Stimulated activated CD4-positive, alpha-beta T cell treated with anti-CD3 and anti-CD28 coated beads, Interleukin-15, amount 100 ng/mL, for 24 hours (primary cell): ENCODE measurements around the gene EHHADH.

Experiments
- DNase-seq: peaks from one replicate; pipeline ENCODE4 v3.0.0-alpha.2; 2020

EHHADH gene

DNA sequence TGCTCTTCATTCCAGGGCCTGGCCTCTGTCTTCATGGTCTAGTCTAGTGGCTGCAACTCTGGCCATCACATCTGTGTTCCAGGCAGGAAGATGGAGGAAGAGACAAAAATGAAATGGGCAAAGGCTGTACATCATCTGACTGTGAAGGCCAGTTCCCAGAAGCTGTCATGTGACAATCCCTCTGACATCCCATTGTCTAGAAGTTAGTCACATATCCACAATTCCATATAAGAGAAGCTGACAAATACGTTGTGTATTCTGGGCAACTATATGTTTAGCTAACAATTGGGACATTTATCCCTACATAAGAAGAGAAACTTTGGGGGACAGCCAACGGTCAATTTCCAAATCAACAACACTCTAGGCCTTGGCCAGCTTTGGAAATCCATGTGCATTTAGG is 66.5 kb downstream of the EHHADH start:
- DNase-seq, result no peak

DNA sequence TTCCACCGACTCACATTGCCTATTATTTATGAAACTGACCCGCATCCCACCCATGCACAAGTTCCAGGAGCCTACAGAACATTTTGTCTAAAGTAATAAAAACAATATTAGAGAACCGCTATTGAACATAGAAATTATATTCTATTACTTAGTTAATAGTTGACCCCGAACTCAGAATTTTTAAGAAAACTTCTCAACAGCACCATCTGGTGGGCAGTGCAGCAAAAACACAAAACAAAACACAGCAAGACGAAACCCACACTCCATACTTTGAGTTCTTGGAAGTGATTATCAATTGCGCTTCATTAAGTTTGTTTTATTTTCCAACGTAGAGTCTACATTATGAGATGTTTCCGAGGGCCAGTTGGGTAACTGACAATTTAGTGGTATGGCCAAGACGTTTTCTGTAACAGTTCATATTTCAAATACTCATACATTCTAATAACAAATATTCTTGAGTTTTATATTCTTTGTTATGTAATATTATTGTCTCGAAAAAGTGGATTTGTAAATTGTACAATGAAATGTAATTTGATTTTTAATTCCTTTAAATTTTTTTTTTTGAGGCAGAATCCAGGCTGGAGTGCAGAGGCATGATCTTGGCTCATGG is 77.0 kb downstream of the EHHADH start:
- DNase-seq, result peak; percentile 44

DNA sequence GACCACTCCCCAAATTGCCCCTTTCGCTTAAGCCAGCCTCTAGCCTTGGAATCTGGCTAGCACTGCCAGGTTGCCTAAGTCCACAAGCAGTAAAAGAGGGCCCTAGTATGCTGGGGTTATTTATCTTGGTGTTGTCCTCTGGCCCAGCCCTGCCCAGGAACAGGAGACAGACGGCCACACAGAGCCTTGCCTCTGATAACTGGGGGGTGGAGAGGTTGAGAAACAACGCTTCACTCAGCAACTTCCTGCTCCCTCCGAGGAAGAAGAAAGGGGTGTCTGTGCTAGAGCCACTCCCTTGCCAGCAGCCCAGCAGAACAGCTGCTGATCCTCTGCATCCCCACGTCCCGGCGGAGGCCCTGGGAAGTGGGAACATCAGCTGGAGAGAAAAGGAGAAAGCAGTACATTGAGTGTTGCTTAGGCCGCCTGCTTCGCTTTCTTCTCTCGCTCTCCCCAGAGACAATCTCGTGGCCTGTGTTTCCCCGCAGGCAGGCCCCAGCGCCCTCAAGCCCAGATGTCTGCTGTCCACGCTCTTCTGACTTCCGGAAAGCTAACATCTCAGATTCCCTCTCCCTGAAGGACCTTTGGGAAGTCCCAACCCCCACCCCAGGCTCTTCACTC is 78.4 kb downstream of the EHHADH start:
- no peak for DNase-seq

DNA sequence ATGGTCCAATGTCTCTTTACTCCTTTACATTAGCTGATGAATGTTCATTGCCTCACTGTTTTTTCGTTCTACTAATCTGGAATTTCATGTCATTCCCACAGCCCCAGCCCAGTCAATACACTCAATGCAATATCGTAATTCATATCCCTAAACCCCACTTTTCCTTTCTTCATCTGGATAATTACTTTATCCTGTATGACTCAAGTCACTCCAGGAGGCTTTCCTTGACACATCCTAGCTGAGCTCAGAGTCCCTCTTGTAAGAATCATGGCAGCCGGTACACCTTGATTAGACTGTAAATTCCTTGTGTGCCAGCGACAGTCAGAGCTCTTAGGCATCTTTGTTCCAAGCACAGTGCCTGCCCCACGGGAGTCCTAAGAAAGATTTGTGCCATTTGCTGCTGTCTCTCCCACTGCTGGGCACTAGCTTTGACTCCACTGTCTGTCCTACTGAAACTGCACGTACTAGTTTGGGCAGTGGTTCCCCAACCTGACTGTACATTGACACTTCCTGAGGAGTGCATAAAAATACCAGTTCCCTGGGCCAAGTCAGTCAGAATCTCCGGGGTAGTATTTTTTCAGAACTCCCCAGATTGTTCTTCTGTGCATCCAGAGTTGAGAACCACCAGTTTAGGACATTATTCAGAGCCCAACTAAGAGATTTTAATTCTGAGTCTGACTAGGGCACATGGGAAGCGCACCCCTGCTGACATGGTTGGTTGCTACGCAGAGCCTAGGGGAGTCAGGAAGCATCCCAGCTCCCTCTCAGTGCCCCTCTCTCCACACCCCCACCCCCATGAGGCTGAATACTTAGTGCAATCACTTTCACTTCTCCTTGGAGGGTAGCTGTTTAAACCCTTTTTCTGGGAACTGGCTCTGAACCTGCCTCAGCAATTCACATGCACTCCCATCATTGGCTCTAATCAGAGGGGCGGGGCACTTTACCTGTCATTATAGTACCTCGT is 81.5 kb downstream of the EHHADH start:
- no peak for DNase-seq

DNA sequence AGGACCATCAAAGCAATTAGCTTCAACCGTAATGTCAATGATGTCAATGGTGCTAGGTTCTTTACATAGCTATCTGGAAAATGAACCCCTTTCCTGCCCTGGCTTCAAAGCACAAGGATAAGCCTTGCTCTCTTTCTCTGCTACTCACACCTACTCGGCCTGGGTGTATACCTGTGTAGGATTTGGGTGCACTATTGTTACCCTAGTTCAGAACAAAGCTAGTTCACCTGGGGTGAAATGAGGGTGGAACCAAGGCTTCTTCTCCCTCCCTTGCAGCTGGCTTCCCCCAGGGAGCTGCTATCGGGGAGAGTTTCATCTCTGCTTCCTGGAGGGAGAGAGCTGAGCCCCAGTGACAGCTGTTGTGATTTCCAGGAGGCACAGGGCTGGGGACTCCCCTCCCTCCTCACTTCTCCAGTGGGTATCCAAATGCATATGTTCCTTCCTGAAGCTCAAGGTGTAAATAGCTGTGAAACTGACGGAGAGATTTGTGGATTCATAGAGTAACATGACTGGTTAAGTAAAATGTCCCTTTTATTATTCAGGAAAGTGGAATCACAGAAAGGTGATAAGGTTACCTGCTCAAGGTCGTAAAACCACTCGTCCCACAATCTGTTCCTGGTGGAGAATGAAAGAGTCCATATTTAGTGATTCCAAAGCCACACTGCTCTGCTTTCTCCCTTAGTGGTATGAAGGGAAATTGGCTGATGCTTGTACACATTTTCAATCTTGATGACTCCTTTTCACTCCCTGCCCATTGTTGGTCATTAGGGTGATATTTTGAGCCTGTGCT is 89.2 kb downstream of the EHHADH start:
- DNase-seq, result no peak

DNA sequence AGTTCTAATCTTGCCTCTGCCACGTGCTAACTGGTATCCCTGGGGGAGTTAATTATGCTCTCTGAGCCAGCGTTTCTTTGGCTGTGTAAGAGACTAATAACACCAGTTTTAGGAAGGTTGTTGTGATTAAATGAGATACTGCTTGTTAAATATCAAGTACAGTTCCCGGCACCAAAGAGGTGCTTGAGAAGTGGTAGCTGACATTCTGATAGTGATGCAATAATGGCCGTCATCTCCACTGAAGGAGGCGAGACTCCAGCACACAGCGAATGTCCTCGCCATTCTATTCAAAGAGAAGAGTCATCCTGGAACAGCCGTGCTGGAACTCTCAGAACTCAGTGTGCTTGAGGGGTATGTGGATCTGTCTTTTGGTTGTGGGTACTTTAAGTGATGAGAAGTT is 91.2 kb downstream of the EHHADH start:
- DNase-seq, result no peak

DNA sequence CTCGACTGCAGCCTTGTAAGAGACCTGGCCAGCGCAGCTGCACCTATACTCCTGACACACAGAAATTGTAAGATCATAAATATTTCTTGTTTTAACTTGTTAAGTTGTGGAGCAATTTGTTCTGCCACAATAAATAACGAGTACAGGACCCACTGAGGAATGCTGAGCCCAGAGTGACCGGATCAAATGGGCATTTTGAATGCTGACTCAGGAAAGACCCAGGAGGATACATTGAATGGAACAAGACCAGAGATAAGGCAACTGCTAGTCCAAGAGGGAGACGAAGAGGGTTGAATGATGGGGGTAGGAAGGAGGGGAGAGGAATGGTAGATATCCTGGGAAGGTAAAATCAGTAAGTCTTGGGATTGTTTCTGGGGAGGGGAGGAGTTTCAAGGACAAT is 92.1 kb downstream of the EHHADH start:
- DNase-seq, result no peak

DNA sequence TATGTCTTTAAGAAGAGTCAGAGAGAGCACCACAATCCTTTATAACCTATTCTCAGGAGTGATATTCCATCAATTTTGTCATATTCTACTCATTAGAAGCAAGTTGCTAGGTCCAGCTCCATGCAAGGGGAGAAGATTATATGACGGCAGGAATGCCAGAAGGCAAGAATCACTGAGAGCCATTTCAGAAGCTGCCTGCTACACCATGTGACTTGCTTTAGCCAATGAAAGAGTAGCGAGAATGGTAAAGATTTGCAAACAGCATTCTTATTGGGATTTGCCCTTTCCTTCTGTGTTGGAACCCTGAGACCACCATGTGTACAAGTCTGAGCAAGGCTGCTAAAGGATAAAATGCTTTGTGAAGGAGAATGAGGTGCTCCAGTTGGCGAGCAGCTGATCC is 96.5 kb downstream of the EHHADH start:
- no peak for DNase-seq

DNA sequence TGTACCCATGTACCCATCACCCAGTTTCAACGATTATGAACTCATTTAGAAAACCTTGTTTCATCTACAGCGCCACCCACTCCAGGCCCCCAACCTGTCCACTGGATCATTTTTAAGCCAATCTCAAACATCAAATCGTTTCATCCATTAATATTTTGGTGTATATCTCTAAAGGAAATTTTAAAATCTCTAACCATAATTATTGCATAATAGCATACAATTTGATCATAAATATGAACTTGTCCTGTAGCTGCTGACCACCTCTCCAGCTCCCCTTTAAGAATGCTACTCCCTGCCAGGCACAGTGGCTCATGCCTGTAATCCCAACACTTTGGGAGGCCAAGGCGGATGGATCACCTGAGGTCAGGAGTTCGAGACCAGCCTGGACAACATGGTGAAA is 98.2 kb downstream of the EHHADH start:
- no peak for DNase-seq

DNA sequence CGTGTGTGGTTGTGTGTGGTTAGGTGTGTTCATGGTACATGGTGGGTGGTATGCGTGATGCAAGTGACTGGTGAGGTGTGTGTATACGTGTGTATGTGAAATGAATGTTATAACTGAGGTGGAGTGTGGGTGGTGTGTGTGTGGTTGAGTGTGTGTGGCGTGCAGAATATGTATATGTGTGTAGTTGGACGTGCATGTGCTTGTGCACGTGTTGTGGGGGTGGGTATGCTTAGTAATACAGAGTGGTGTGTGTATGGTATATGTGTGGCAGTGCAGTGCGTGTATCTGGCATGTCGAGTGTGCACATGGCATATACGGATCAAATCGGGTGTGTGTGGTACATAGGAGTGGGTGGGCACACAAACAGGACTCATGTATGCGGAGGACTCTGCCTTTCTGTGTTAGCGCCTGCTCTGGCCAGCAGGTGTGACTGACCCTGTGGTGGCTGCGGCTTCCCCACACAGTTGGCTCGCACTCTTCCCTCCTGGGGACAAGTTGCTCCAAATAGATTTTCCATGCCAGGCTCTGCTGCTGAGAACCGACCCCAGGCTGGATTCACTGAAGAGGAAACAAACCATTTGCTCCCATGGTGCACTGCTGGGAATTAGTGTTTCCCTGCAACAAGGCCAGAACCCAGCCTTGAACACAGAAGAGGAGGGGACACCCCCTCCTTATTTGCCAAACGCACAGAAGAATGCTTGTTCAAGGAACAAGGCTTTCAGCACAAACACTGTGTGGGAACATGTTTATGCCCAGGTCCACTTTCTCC is 99.8 kb downstream of the EHHADH start:
- DNase-seq, result no peak

DNA sequence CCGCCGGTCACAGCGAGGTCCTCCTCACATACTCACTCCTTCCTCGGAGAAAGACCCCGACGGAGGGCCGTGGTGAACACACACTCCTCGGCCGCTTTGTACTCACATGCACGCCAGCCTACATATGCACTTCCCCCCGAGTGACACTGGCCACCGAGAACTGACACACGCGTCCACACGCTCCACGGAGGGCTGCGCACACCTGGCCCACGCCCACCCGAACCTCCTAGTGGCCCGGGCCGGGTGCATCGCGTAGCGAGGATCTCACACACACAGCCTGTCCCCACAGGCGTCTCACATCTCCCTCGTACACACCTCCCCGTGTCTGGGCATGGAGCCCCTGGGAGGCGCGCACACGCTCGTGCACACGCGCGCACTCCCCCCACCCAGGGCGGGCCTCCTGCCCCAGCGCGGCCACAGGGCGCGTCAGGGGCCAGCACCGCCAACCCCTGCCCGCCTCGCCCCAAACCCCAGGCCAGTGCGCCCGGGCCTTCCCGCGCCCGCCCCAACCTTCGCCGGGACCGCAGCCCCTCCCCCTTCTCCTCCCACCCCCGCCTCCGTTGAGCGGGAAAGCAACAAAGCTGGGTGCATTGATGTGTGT is 100.6 kb downstream of the EHHADH start:
- peak; percentile 28 for DNase-seq

DNA sequence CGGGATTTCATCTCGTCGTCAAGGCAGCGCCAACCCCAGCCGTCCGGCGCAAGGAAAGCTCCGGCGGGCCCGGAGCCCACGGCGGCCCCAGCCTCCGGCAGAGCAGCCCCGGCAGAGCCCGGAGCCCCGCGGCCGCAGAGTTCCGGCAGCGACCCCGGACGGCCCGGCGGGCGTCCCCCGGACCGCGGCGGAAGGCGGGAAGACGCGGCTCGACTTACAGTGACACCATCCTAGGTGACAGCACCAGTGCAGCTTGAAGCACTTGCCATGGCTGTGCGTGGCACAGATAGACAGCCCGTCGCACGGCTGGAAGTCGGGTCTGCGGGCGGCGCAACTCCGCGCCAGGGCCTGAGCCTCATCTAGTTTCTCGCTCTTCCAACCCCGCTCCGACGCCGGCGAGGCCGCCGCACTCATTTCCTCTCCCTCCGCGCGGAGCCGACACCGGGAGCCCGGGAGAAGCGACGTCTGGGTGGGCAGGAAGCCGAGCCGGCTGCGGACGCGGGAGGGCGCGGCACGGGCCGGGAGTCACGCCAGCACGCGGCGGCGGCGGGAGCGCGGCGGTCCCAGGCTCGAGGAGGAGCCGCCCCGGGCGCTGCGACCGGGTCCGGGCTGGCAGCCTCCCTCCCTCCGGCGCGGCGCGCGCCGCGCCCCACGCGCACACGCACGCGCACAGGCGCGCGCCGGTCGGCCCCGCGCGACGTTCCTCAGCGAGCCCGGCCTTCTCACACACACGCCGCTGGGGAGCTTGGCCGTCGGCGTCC is 101.3 kb downstream of the EHHADH start, which contains the start of gene C3orf70:
Gene C3orf70, minus strand, starts transcription at position 651 of the 761 bp plus-strand sequence. Its CDS starts 237 bp downstream, at position 414.
- peak; percentile 45 for DNase-seq

DNA sequence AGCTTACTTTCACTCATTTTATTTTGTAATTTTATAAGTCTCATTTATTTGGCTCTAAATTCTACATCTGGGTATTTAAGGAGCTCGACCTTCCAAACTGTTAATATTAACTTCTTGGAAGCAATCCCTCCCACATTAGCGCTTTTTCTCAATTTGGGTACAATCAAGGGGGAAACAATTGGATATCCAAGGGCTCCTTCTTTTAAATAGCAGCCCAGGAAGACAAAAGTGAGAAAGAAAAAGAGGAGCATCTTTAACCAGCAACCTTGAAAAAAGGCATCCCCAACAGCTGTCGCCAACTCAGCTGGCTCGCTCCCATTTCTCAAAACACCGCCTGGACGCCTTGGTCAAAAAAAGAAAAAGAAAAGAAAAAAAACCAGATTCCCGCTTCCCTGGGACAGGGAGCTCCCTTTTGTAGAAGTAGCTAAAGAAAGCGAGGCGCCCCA is 101.9 kb downstream of the EHHADH start:
- no peak for DNase-seq

DNA sequence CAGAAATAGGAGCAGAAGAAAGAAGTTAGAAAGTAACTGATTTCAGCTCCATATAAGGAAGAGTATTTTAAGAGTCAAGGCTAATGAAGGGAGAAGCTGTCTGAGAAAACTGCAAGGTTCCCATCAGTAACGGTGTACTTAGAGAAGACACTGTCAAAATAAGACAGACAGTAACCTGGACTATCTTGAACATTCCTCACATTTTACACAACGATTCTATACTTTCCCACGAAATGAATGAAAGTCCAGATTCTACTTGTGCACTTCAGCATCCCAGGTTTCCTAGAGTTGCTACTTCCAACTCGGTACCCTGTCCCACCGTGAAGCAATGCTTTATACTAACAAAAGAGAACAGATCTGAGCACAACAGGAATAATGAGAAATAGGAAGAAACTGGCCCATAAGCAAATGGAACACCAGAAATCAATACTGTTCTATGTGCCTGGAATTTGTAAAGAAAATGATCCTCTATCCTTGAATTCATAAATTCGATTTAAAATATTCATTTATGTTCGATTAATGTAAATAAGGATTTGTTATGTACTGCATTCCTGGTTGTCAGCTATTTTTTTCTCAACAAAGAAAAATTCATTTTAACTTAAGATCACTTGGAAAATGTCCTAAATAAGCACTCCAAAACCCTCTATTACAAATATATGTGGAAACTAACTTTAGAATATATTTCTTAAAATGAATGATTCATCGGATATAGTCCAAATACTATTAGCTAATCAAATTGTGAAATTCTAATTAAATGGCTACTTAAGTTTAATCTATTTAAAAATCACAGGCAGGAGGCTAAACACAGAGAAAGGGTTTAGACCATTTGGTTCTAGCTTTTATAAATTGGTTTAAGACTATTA is 102.5 kb downstream of the EHHADH start:
- DNase-seq, result no peak

DNA sequence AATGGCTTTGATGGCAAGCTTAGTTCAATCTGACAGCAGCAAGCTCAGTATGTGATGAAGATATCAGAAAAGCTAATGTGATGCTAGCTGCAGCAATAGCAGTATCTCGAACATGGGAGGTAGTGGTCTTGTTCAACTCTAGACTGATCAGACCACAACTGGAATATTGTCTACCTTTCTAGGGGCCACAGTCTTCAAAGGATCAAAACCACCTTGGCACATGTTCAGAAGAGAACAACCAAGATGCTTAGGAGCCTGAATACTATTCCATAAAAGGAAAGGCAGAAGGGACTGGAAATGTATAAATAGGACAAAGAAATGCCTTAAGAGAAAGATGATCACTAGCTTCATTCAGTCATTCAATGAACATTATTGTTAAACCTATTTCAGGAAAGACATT is 103.3 kb downstream of the EHHADH start:
- DNase-seq, result no peak

DNA sequence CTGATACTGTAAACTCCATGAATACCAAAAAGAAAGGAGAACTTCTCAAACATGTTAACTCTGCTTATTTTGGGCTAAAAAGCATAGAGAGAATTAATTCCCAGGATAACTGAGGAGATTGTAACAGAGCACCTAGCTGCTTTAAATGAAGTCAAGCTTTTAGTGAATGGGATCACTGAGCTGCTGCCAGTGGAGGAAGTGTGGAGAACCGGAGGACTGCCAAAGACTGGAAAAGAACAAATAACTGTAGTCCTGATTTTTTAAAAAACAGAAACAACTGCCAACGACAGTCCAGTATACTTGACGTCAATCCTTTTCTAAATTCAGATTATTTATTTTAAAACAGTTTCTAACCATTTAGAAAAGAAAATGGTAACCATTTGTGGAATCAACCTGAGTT is 104.3 kb downstream of the EHHADH start:
- DNase-seq, result no peak

DNA sequence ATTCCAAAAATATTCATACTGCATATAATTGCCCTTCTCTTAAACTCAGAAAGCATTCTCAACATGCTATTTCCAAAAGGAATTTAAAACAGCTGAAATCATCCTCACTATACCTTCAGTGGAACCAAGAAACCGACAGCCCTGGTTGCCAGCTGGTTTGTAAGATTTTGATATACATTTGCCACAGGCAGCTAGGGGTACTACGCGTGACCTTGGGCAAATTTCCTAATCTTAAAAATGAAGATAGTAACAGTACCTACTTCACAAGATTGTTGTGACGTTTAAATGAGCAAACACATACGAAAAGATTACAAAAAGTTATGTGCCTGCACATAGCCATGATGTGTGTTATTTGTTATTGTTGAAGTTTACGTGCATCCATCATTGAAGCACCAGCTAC is 108.3 kb downstream of the EHHADH start:
- no peak for DNase-seq

DNA sequence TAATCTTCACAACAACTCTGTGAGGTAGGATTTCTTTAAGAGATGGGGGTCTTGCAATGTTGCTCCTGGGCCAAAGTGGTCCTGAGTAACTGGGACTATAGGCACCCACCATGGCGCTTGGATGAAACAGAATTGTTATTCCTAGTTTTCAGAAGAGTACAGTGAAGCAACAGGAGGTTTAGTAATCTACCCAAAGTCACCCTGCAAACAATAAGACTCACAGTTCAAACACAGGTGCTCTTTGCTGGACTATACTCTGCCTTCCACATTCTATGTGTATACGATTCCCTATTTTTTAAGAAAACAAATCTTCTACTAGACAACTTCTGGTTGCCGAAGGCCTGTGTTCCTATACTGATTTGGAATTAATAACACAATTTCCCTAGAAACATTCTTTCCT is 109.1 kb downstream of the EHHADH start:
- DNase-seq, result no peak
